Activated CD4-positive, alpha-beta T cell treated with anti-CD3 and anti-CD28 coated beads, Interleukin-2, amount 50 U/mL, for 4 hours (primary cell): ENCODE measurements around the gene LILRA5.
"Not testable (repeated sequence)": the region's sequence is repeated elsewhere in the genome, so short reads cannot be mapped to it uniquely, and the experiment has no call there.

ENCODE experiments used
- DNase-seq, 2 experiments: peaks; one replicate each; pipeline ENCODE4 v3.0.0-alpha.2; 2020

LILRA5 gene

DNA sequence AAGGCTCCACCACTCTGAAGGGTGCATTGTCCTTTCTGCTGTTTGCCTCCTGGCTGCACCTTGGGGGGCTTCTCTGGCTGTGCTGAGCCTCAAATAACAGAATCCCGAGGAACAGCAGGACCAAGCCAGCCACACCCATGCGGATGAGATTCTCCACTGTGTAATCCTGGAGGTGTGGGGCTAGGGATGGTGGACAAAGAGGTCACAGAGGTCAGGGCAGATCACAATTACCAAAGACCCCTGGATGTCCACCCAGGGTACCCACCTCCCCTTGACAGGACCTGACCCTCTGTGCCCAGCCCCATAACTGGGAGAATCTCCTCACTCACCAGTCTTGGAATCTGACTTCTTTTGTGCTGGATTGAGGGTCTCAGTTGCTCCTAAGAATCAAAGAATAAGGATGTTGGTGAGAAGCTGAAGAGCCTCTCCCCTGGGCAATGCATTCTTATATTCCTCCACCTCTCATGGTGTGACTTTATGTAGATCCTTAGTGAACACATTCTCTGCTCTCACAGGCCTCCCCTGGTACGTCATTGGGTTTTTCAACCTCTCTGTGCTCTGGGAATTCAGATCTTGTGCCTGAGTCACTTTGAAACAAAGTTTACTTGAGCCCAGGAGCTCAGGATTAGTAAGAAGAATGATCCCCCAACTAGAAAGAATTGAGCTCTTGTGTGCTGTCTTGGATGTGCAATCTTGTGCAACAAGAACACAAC is 20.8 kb upstream of the LILRA5 start:
- no peak for DNase-seq

GRCh38 chr19:54332149-54332548 is 19.2 kb upstream of the LILRA5 start:
- no peak for DNase-seq

DNA sequence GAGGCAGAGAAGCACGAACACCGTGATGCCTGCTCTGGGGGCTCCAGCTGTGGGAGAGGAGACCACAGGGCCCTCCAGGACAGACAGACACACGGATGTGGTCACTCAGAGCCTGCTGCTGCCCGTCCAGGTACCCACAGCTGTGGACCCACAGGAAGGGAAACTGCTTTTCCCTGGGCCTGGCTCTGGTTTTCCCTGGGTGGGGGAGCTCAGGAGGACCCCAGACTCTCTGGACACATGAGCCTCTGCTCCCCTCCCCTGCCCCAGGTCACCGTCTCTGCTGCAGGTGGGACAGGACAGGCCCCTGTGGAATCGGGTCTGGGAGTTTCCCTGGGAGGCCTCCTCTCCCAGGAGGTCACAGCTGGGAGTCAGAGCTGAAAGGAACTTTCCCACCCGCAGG is 18.7 kb upstream of the LILRA5 start:
- DNase-seq = no peak

DNA sequence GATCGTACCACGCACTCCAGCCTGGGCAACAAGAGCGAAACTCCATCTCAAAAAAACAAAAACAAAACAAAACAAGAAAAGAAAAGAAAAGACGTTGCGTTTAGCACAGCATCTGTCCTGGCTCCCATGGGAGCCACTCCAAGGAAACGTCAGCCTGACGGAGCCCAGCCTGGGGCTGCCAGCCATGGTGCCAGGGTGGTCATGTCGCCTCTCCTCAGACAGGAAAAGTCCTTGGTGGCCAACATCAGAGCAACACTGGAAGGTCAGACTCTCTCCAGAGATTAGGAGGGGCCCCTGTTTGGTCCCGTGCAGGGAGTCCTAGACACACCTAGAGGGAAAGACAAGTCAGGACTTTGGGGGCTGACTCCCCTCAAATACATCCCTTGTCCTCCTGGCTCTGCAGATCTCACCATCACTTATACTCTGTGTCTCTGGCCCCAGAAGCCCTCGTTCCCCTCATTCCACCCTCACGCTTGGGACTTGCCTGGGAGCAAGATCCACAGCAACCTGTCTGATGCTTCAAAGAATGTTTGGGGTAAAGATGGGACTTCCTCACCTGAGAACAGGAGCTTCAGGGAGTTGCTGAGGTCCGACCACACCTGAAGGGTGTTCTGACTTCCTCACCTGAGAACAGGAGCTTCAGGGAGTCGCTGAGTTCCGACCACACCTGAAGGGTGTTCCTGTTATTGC is 16.7 kb upstream of the LILRA5 start:
- no peak for DNase-seq

- DNase-seq = not testable (repeated sequence)
Measured at GRCh38 chr19:54328781-54329180, 15.8 kb upstream of the LILRA5 start.

GRCh38 chr19:54325631-54326030 is 12.7 kb upstream of the LILRA5 start:
- no peak for DNase-seq

DNA sequence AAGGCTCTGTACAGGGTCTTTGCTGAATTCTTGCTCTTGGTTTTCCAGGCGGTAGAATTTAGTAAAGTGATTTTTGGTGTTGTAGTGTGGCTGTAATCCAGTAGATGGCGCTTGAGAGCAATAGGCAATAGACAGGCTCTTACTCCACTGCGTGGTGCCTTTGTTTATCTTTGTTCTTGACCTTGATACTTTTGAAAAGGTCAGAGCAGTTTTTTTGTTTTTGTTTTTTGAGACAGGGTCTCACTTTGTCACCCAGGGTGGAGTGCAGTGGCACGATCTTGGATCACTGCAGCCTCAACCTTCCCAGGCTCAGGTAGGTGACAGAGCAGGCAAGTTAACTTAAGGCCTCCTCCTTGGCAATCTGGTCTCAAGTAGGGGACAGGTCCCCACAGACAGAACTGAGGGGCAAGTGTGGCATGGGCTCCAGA is 12.2 kb upstream of the LILRA5 start:
- peak; percentile 25 to 37 for DNase-seq

DNA sequence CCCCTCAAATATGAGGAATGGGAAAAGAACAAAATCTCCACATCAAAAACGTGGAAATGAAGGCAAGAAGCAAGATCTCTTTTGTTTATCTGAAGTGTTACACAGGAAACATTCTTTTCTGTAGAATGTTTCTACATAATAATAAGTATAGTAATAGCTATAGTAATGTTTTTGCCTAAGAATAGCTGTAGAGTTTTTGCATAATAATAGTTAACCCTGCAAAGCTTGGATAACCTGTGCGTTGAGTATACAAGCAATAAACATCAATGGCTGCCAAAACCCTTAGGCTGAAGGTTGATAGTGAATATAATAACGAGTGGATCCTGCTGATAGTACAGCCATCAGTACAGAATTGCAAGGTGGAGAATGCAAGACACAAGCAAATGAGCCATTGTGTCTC is 11.1 kb upstream of the LILRA5 start:
- DNase-seq = no peak

- DNase-seq = not testable (repeated sequence)
Measured at GRCh38 chr19:54322934-54323333, 10.0 kb upstream of the LILRA5 start.

- DNase-seq = not testable (repeated sequence)
Measured at GRCh38 chr19:54322295-54322694, 9.3 kb upstream of the LILRA5 start.

DNA sequence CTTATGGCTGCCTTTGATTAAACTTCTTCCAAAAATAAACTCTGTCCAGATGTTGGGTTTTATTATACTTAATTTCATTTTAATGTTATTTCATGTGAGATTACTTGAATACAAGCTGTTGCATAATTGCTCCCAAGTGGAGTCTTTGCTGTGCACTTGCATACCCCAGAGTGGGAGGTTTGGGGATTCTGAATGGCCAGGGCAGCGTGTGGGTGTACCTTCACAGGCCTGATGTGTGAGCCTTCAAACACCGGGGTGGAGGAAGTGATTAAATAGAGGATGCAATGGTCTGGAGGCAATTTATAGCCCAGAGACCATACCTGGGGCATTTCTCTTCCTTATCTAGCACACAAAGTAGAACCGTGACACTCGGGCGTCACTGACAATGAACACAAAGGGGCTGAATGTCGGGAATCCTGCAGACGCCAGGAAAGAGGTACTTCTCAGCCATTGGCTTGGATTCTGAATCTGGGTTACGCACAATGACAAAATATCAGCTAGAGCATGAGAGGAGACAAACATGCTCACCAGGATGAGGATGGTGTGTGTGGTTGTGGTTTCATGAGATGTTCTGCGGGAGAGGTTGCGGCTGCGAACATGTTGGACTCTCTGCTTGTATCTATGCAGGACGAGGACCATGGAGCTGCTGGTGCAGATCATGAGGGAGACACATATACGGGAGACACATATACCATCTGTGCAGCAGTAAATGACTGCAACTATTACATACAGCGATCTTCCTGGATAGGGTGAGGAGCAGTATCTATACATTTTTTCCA is 7.1 kb upstream of the LILRA5 start:
- no peak for DNase-seq

DNA sequence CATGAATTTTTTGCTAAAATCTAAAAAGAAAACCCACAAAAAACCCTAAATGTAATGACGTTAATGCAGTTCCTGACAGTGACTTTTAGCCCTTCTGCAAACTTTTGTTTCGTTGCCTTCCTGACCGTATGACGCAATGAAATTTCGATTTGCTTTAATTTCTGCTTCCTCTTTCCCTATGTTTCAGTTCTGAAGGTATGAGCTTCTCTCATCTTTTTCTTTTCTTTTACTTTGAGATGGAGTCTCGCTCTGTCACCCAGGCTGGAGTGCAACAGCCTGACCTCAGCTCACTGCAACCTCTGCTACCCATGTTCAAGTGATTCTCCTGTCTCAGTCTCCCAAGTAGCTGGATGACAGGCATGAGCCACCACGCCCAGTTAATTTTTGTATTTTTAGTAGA is 6.1 kb upstream of the LILRA5 start:
- no peak for DNase-seq

DNA sequence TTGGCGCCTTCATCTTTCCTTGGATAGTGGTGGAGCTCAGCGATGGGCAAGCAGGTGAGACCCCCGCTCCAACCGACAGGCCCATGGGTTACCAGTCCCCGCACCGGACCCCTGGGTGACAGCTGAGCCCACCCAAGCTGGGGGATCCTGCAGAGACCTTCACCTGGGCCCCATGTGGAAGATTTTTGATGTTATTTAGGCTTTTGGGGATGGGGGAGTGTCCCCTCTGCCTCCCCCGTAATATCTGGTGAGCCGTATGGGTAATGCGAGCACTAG is 4.9 kb upstream of the LILRA5 start:
- DNase-seq = no peak

- no peak for DNase-seq
Measured at GRCh38 chr19:54317108-54317964, 4.4 kb upstream of the LILRA5 start.

- DNase-seq = no peak
Measured at GRCh38 chr19:54316746-54317107, 3.8 kb upstream of the LILRA5 start.

DNA sequence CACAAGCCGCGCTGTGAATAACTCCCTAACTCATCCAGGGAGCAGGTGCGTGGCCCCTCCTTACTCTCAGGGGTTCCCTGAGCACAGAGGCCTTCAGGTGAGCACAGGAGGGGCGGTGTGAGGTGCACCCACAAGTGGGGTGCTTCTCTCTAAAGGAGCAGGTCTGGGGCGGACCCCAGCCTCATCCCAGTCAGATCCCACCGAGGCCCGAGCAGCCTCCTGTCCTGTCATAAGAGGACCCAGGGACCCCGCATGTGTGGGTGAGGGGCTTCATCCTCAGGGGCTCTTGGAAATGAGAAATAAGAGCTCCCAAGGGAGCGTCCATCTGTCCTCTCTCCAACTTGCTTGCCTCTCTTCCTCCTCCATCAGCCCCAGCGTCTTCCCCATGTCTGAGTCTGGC is 3.0 kb upstream of the LILRA5 start:
- DNase-seq = no peak

DNA sequence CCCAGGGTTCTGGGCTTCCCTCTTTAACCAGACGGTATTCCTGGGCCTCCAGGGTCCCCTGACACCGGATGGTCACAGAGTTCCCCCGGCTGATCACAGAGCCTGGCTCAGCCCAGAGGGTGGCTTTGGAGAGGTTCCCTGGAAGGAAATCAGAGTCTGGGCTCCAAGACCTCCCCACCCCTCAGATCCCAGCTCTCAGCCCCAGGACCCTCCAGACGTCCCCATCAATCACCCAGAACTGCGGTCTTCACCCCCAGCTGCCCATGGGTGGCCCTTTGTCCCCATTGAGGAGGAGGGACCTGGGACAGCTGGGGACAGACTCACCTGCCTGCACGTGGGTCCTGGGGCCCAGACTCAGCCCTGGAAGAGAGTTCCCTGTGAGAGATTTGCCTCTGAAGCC is 955 bp downstream of the LILRA5 start:
- no peak for DNase-seq

DNA sequence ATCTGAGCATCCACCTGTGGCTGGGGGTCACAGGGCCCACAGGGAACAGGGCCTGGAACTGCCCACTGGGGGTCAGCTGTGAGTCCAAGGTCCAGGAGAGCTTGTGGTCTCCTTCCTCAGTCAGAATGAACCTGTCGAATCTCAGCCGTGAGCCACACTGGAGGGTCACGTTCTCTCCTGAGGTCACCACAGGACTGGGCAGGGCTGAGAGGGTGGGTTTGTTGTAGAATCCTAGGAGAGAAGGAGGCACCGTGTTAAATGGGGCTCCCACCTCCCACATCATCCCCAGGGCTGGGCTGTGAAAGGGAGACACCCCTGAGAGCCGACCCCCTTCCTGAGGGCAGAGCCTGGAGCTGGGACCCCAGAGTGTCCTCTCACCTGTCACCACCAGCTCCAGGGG is 1.5 kb downstream of the LILRA5 start:
- DNase-seq = no peak

- no peak for DNase-seq
Measured at GRCh38 chr19:54310543-54310942, 2.4 kb downstream of the LILRA5 start.

DNA sequence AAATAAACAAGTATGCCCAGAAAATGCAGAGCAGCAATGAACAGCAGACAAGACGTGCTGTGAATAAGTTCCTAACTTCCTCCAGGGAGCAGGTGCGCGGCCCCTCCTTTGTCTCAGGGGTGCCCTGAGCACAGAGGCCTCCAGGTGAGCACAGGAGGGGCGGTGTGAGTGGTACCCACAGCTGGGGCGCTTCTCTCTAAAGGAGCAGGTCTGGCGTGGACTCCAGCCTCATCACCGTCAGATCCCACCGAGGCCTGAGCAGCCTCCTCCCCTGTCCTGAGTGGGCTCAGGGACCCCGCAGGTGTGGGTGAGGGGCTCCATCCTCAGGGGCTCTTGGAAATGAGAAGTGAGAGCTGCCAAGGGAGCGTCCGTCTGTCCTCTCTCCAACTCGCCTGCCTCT is 3.2 kb downstream of the LILRA5 start:
- no peak for DNase-seq

GRCh38 chr19:54307389-54308020 is 5.5 kb downstream of the LILRA5 start:
- DNase-seq = no peak

DNA sequence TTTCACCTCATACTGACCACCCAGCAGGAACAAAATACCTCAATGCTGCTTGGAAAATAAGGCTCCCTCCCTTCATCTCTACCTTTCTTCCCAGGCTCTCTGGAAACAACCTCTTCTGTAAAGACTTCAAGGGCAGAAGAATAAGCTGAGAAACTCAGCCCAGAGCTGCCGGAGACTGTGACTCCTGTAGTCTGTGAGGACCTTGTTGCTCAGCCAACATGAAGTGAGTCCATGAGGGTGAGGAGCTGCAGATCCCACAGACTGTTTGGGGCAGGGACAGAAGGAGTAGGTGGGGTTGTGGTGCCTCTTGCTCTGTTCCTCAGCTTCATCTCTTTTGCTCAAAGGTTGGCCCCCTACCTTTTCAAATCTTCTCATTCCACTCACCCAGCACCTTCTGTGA is 7.8 kb downstream of the LILRA5 start:
- no peak for DNase-seq

DNA sequence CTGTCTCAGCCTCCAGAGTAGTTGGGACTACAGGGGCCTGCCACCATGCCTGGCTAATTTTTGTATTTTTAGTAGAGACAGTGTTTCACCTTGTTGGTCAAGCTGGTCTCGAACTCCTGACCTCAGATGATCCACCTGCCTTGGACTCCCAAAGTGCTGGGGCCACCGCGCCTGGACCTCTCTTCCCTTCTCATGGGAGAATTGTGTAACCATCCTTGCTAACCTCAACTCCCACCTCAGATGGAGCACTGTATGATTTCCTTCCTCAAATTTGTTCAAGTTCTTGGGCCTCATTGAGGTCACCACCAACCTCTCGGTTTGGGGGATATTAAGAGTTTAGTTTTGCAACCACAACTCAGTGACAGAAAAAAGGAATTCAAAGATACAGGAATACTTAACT is 10.7 kb downstream of the LILRA5 start:
- DNase-seq = no peak
